ENCODE results near the gene IQSEC2. TPM values are rescaled to one million over a fixed set of nuclear protein-coding genes. Genes with fewer than 3 reads are reported as not detected.

The IQSEC2 gene
- total RNA-seq, 1 donor, result 3.6 TPM

- DNase-seq (ENCODE audit: low read depth), result no peak
- no peak for TF ChIP-seq CTCF (IDR thresholded peaks at IDR 0.05; ENCODE audit: insufficient read depth, low read length)
- H3K4me3 ChIP-seq (ENCODE audit: low read depth, low read length), result no peak overlapping the region
Measured at GRCh38 chrX:53316111-53316859, 34.9 kb upstream of the IQSEC2 start.

GRCh38 chrX:53313728-53314105 is 32.3 kb upstream of the IQSEC2 start:
- no peak for TF ChIP-seq CTCF (IDR thresholded peaks at IDR 0.05; ENCODE audit: insufficient read depth, low read length)
- DNase-seq (ENCODE audit: low read depth), result no peak
- no peak overlapping the region for H3K4me3 ChIP-seq (ENCODE audit: low read depth, low read length)

GRCh38 chrX:53312946-53313727 is 31.8 kb upstream of the IQSEC2 start:
- peak; percentile 66 for DNase-seq (ENCODE audit: low read depth)
- peak; percentile 77 for TF ChIP-seq CTCF (IDR thresholded peaks at IDR 0.05; ENCODE audit: insufficient read depth, low read length)
- H3K4me3 ChIP-seq (ENCODE audit: low read depth, low read length), result no peak overlapping the region

GRCh38 chrX:53309837-53310236 is 28.5 kb upstream of the IQSEC2 start:
- H3K4me3 ChIP-seq (ENCODE audit: low read depth, low read length), result no peak overlapping the region
- no peak for DNase-seq (ENCODE audit: low read depth)
- TF ChIP-seq CTCF (IDR thresholded peaks at IDR 0.05; ENCODE audit: insufficient read depth, low read length), result no peak

GRCh38 chrX:53308836-53309235 is 27.5 kb upstream of the IQSEC2 start:
- TF ChIP-seq CTCF (IDR thresholded peaks at IDR 0.05; ENCODE audit: insufficient read depth, low read length), result no peak
- H3K4me3 ChIP-seq (ENCODE audit: low read depth, low read length), result no peak overlapping the region
- no peak for DNase-seq (ENCODE audit: low read depth)

- TF ChIP-seq CTCF (IDR thresholded peaks at IDR 0.05; ENCODE audit: insufficient read depth, low read length), result no peak
- DNase-seq (ENCODE audit: low read depth), result no peak
- no peak overlapping the region for H3K4me3 ChIP-seq (ENCODE audit: low read depth, low read length)
Measured at GRCh38 chrX:53305996-53306937, 24.9 kb upstream of the IQSEC2 start.

All from fibroblast of the aortic adventitia (primary cell).